Endothelial cell of umbilical vein (primary cell): ENCODE data around the gene TOP1. TPM values are rescaled to one million over a fixed set of nuclear protein-coding genes. Genes with fewer than 3 reads are reported as not detected.

Experiments used
- BruUV-seq: library from RNA; stranded (reverse); fragments of 400-500 nt; replicated peaks from 2 replicates; lab custom pipeline; 2021; lab: Mats Ljungman, UMichigan
- CTCF ChIA-PET: fragments of 300-600, 350-600 bp; sonication (Branson Sonifier 250); formaldehyde crosslinking; loops from one replicate; lab custom pipeline; 2021; ENCODE audit warnings: antibody characterized with exemption, inconsistent platforms; lab: Charles Lee
- POLR2A ChIA-PET: fragments of 300-600, 350-600 bp; sonication (Branson Sonifier 250); formaldehyde crosslinking; loops from one replicate; lab custom pipeline; 2021; ENCODE audit warnings: antibody characterized with exemption, inconsistent platforms; lab: Charles Lee
- DNase-seq: peaks from one replicate; pipeline ENCODE4 v3.0.0-alpha.2; 2011; ENCODE audit warnings: low read depth, low spot score
- FAIRE-seq: peaks from 2 replicates; lab custom pipeline; 2011; peaks lifted over from hg19 to GRCh38; lab: Jason Lieb, UNC
- H2AFZ ChIP-seq: 2 replicates; pipeline ENCODE4 v1.6.0; 2012; ENCODE audit warnings: low read depth, low read length, control low read depth, inconsistent platforms
- H3K27ac ChIP-seq: 2 replicates; pipeline ENCODE4 v1.5.1; 2011; ENCODE audit warnings: low read depth, mild to moderate bottlenecking, control low read depth, low read length, moderate library complexity; ENCODE audit not compliant: insufficient read depth
- H3K27me3 ChIP-seq, 2 experiments: 2 replicates each; pipeline versions ENCODE4 v1.6.0 to v1.6.1; 2011; ENCODE audit warnings: low read length in 2 of 2, mixed read lengths in 1 of 2; ENCODE audit not compliant: control insufficient read depth in 2 of 2, insufficient read depth in 2 of 2
- H3K36me3 ChIP-seq, 2 experiments: 2 replicates in 1 of 2; 3 replicates in 1 of 2; pipeline ENCODE4 v1.5.1; 2011; ENCODE audit warnings: low read length in 2 of 2, mild to moderate bottlenecking in 1 of 2, moderate library complexity in 1 of 2; ENCODE audit not compliant: control insufficient read depth in 2 of 2, insufficient read depth in 2 of 2; ENCODE audit errors: extremely low read depth in 1 of 2
- H3K4me1 ChIP-seq: 3 replicates; pipeline ENCODE4 v1.5.1; 2011; ENCODE audit warnings: mild to moderate bottlenecking, low read length; ENCODE audit not compliant: control insufficient read depth, insufficient read depth; ENCODE audit errors: extremely low read depth
- H3K4me2 ChIP-seq: 2 replicates; pipeline ENCODE4 v1.6.1; 2011; ENCODE audit warnings: low read length, control low read depth, mixed read lengths; ENCODE audit not compliant: insufficient read depth
- H3K4me3 ChIP-seq, 3 experiments: fragments of 200-600 bp in 1 of 3; sonication (generic), shearing (Covaris generic) in 1 of 3; replicated peaks in 1 of 3; 2 replicates each; pipeline ENCODE4 v1.5.1; 2011 to 2016; ENCODE audit warnings: control low read depth in 3 of 3, low read length in 3 of 3, mild to moderate bottlenecking in 2 of 3, inconsistent platforms in 1 of 3, low read depth in 1 of 3, moderate library complexity in 1 of 3; ENCODE audit not compliant: insufficient read depth in 1 of 3
- H3K79me2 ChIP-seq: 2 replicates; pipeline ENCODE4 v1.6.0; 2012; ENCODE audit warnings: low read length, inconsistent platforms; ENCODE audit not compliant: control insufficient read depth, insufficient read depth
- H3K9ac ChIP-seq: replicated peaks from 2 replicates; pipeline ENCODE3; 2011; ENCODE audit warnings: low read length, control low read depth; ENCODE audit not compliant: insufficient read depth; ENCODE audit errors: extremely low read depth
- H3K9me1 ChIP-seq: replicated peaks from 3 replicates; pipeline ENCODE4 v1.6.0; 2011; ENCODE audit warnings: mild to moderate bottlenecking, low read length; ENCODE audit not compliant: control insufficient read depth, insufficient read depth; ENCODE audit errors: extremely low read depth
- H3K9me3 ChIP-seq: replicated peaks from 2 replicates; pipeline ENCODE4 v1.5.1; 2012; ENCODE audit warnings: low read length, inconsistent platforms; ENCODE audit not compliant: control insufficient read depth, insufficient read depth
- H4K20me1 ChIP-seq: replicated peaks from 2 replicates; pipeline ENCODE3; 2011; ENCODE audit warnings: mild to moderate bottlenecking, low read length; ENCODE audit not compliant: control insufficient read depth, insufficient read depth; ENCODE audit errors: extremely low read depth
- EZH2 ChIP-seq: IDR thresholded peaks from 2 replicates; pipeline ENCODE4 v1.6.1; 2012; ENCODE audit warnings: borderline replicate concordance, low read depth, mild to moderate bottlenecking, moderate library complexity, low read length, inconsistent platforms; ENCODE audit not compliant: severe bottlenecking
- FOS ChIP-seq: IDR thresholded peaks from 2 replicates; pipeline ENCODE4 v1.6.1; 2011; ENCODE audit warnings: mild to moderate bottlenecking, low read length, moderate library complexity, borderline replicate concordance; ENCODE audit not compliant: insufficient read depth
- GATA2 ChIP-seq: IDR thresholded peaks from 2 replicates; pipeline ENCODE4 v1.7.0; 2011; ENCODE audit warnings: low read depth, mild to moderate bottlenecking, moderate library complexity, mixed read lengths, low read length; ENCODE audit not compliant: insufficient read length, insufficient read depth
- JUN ChIP-seq: IDR thresholded peaks from 2 replicates; pipeline ENCODE4 v1.6.1; 2011; ENCODE audit warnings: borderline replicate concordance, low read depth; ENCODE audit not compliant: insufficient read length, insufficient read depth
- MYC ChIP-seq: IDR thresholded peaks from one replicate; pipeline ENCODE4 v1.6.1; 2011; ENCODE audit warnings: mild to moderate bottlenecking, low read depth, low read length
- POLR2A ChIP-seq: IDR thresholded peaks from 2 replicates; pipeline ENCODE4 v1.6.1; 2012; ENCODE audit warnings: low read depth, mild to moderate bottlenecking, control low read depth, low read length
- POLR2AphosphoS5 ChIP-seq: IDR thresholded peaks from 2 replicates; pipeline ENCODE4 v1.6.1; 2012; ENCODE audit warnings: low read depth, mild to moderate bottlenecking, control low read depth, low read length, moderate library complexity; ENCODE audit not compliant: insufficient read depth
- dilution Hi-C: fragments of 300-500 bp; cut with MboI; formaldehyde crosslinking; loops from one replicate; pipeline ENCODE4 v1.15.0; 2019; ENCODE audit warnings: low sequenced_read_pairs; ENCODE audit not compliant: extremely low pct_ligation_motif_present
- intact Hi-C: fragments of 100-400 bp; cut with micrococcal nuclease; formaldehyde crosslinking; loops from one replicate; pipeline ENCODE4 v1.10.0; 2022
- polyA plus RNA-seq, 4 experiments: library from polyadenylated mRNA; depleted of rRNA in 3 of 4; stranded (reverse) in 3 of 4; unstranded in 1 of 4; fragments of >200 nt; gene quantifications; 2 replicates each; pipeline versions ENCODE4 v1.2.1 to v1.2.3, GENCODE V29; 2011 to 2012; ENCODE audit warnings: missing spikeins in 1 of 4
- total RNA-seq: library from RNA; stranded (reverse); gene quantifications from 2 replicates; pipeline ENCODE4 v1.2.3, GENCODE V29; 2021
- TF ChIP-seq, protein P1 (sequence below): IDR thresholded peaks from 2 replicates; pipeline ENCODE4 v1.6.1; 2011; ENCODE audit not compliant: insufficient read depth, insufficient read length
- TF ChIP-seq, protein P2 (sequence below), 2 donors: IDR thresholded peaks; 1 replicate in 1 of 2; 2 replicates in 1 of 2; pipeline ENCODE4 v1.5.1; 2011; ENCODE audit warnings: low read length in 2 of 2, mild to moderate bottlenecking in 2 of 2, moderate library complexity in 2 of 2, control low read depth in 1 of 2, inconsistent platforms in 1 of 2, low read depth in 1 of 2; ENCODE audit not compliant: insufficient read depth in 1 of 2; ENCODE audit errors: extremely low read depth in 1 of 2

Gene TOP1
- total and polyA plus RNA-seq, 2 donors (not counting 3 experiments of a cell fraction or from before 2014, with no cell fraction given): 7.0 to 77.4 TPM

DNA sequence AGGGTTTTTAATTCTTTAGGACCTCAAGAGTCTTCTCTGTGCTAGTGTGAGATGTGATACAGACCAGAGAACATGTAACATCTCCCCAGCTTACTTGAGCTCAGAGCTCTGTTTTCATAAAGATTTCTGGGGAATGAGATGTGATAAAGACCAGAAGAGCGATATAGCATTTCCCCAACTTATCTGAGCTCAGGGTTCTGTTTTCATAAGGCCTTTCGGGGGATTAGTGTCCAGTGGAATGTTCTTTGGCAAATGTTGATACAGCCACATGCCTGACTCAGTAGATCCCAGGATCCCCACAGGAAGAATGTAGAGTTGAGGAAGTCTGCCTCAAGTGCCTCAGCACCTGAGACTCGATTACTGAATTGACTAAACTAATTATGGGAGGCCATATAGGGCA is 18.7 kb upstream of the TOP1 start:
- H3K4me1 ChIP-seq: peaks cover 56% of the 10 kb centered on the region
- H3K36me3 ChIP-seq: no peaks in the 10 kb centered on the region
- DNase-seq (peak; percentile 53), FAIRE-seq (peak; percentile 88)
- H3K27me3 ChIP-seq: no peaks in the 10 kb centered on the region
- ChIA-PET POLR2A (interaction anchor here (0.8 to 1.0 kb wide), 2 partner anchors 18 to 19 kb away, joined by 3 read pairs; partner anchors contain the start of gene TOP1), CTCF (interaction anchor here (0.8 to 3.1 kb wide), 4 partner anchors 12 to 66 kb away, joined by 3 to 25 read pairs (median 4); no protein-coding TSS in a partner anchor)
- no TSS peak for BruUV-seq
- no peaks in the 10 kb centered on the region for H3K79me2 ChIP-seq
- peak overlapping the region; percentile 71 for H2AFZ ChIP-seq
- intact Hi-C loops (loop anchor here (10.0 kb wide), 1 partner anchor 315 kb away; no protein-coding TSS in a partner anchor), dilution Hi-C loops (no loop called here)
- no peaks in the 10 kb centered on the region for H4K20me1 ChIP-seq
- no peak overlapping the region for H3K4me3 ChIP-seq
- no peaks in the 10 kb centered on the region for H3K9me1 ChIP-seq
- TF ChIP-seq, protein P1, sequence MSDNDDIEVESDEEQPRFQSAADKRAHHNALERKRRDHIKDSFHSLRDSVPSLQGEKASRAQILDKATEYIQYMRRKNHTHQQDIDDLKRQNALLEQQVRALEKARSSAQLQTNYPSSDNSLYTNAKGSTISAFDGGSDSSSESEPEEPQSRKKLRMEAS: no peak
- TF ChIP-seq GATA2: no peak
- no peak for TF ChIP-seq MYC
- TF ChIP-seq EZH2: no peak
- H3K9me3 ChIP-seq: no peaks in the 10 kb centered on the region
- H3K9ac ChIP-seq: no peak overlapping the region
- peak overlapping the region; percentile 33 for H3K27ac ChIP-seq
- H3K4me2 ChIP-seq: peak overlapping the region; percentile 22

DNA sequence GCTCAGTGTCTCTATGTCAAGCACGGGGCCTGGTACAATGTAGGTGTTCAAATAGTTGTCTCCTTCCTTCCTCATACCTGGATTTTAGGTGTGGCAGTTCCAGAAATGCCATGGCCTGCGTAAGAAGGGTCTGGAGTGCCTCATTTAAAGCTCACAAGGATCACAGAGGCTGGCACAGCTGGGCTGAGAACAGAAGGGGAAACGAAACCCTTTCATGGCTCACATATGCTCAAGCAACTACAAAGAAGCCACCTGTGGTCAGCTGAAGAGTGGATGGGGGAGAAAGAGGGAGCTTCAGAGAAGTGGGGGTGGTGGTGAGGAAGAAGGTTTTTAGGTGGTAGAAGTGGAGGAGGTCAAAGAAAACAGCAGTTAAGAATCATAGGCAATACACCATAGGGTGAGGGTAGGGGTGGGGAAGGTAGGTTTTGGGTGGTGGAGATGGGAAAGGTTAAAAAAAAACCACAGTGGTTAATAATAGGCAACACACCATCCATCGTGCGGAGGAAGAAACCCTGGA is 17.0 kb upstream of the TOP1 start:
- Histone ChIP-seq H3K4me3 (no peak overlapping the region), H3K9me3 (no peaks in the 10 kb centered on the region), H3K4me2 (no peak overlapping the region), H3K79me2 (no peaks in the 10 kb centered on the region), H3K27ac (no peak overlapping the region), H3K9ac (no peak overlapping the region), H3K36me3 (no peaks in the 10 kb centered on the region), H2AFZ (no peak overlapping the region), H3K9me1 (no peaks in the 10 kb centered on the region), H3K4me1 (peaks cover 41% of the 10 kb centered on the region), H3K27me3 (no peaks in the 10 kb centered on the region), H4K20me1 (no peaks in the 10 kb centered on the region)
- BruUV-seq: no TSS peak
- FAIRE-seq: no peak
- TF ChIP-seq POLR2A (no peak), GATA2 (no peak), POLR2AphosphoS5 (no peak), MYC (no peak), FOS (no peak), EZH2 (no peak), JUN (no peak)
- TF ChIP-seq, protein P2, sequence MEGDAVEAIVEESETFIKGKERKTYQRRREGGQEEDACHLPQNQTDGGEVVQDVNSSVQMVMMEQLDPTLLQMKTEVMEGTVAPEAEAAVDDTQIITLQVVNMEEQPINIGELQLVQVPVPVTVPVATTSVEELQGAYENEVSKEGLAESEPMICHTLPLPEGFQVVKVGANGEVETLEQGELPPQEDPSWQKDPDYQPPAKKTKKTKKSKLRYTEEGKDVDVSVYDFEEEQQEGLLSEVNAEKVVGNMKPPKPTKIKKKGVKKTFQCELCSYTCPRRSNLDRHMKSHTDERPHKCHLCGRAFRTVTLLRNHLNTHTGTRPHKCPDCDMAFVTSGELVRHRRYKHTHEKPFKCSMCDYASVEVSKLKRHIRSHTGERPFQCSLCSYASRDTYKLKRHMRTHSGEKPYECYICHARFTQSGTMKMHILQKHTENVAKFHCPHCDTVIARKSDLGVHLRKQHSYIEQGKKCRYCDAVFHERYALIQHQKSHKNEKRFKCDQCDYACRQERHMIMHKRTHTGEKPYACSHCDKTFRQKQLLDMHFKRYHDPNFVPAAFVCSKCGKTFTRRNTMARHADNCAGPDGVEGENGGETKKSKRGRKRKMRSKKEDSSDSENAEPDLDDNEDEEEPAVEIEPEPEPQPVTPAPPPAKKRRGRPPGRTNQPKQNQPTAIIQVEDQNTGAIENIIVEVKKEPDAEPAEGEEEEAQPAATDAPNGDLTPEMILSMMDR (IDR thresholded peaks at IDR 0.05; ENCODE audit: extremely low read depth in 1 of 2, insufficient read depth in 1 of 2, low read depth in 1 of 2, low read length in 2 of 2): no peak
- DNase-seq: no peak
- dilution Hi-C loops: no loop called here
- ChIA-PET POLR2A (no interaction called here), CTCF (interaction anchor here (0.5 to 2.4 kb wide), 2 partner anchors 20 to 798 kb away, joined by 3 to 10 read pairs; no protein-coding TSS in a partner anchor)
- intact Hi-C loops: no loop called here
